Thyroid gland (tissue), 4 donors: ENCODE data around the gene DKKL1.

Source experiments
- CTCF ChIP-seq, 6 experiments: fragments of 200-600 bp in 3 of 6; fragments of 450-650 bp in 3 of 6; sonication (generic) in 3 of 6; IDR thresholded peaks; one replicate each; pipeline ENCODE4 v1.5.1; 2016 to 2019; ENCODE audit warnings: antibody characterized with exemption in 6 of 6, mild to moderate bottlenecking in 2 of 6, inconsistent platforms in 1 of 6, moderate library complexity in 1 of 6
- POLR2A ChIP-seq, 2 donors: fragments of 450-650 bp; IDR thresholded peaks; one replicate each; pipeline ENCODE4 v1.6.1; 2017; ENCODE audit warnings: antibody characterized with exemption in 2 of 2, mild to moderate bottlenecking in 2 of 2, moderate library complexity in 1 of 2

GRCh38 chr19:49342291-49342721, 21.4 kb upstream of the DKKL1 start:
- TF ChIP-seq CTCF (IDR thresholded peaks at IDR 0.05) (no peak), POLR2A (IDR thresholded peaks at IDR 0.05) (no peak)
